GM18499 (cell line): ENCODE data around the gene CGB2.
"Not testable (repeated sequence)": the region's sequence is repeated elsewhere in the genome, so short reads cannot be mapped to it uniquely, and the experiment has no call there.

Experiments
- ATAC-seq: cut with Tn5 transposase; IDR thresholded peaks from one replicate; pipeline ENCODE4 v1.9.1; 2021; ENCODE audit warnings: moderate number of reproducible peaks; ENCODE audit not compliant: insufficient read depth, unreplicated experiment

Gene CGB2

GRCh38 chr19:49009828-49010227 is 21.9 kb upstream of the CGB2 start:
- ATAC-seq: no peak

- ATAC-seq: no peak
Observed at GRCh38 chr19:49010453-49010852, 21.2 kb upstream of the CGB2 start.

- no peak for ATAC-seq
Observed at GRCh38 chr19:49011194-49011593, 20.5 kb upstream of the CGB2 start.

GRCh38 chr19:49014123-49014869 is 17.4 kb upstream of the CGB2 start:
- ATAC-seq: no peak

GRCh38 chr19:49014870-49015255 is 16.8 kb upstream of the CGB2 start:
- no peak for ATAC-seq

GRCh38 chr19:49016067-49016839 is 15.4 kb upstream of the CGB2 start:
- ATAC-seq: no peak

GRCh38 chr19:49017041-49017665 is 14.5 kb upstream of the CGB2 start, which contains the start of gene LHB:
TSS of gene LHB (minus strand) at chr19:49017091. CDS start at chr19:49017081, 10 bp downstream.
- ATAC-seq: no peak

- no peak for ATAC-seq
Observed at GRCh38 chr19:49017666-49018351, 13.9 kb upstream of the CGB2 start.

GRCh38 chr19:49018388-49019241 is 13.1 kb upstream of the CGB2 start:
- ATAC-seq: not testable (repeated sequence)

- no peak for ATAC-seq
Observed at GRCh38 chr19:49019242-49019932, 12.3 kb upstream of the CGB2 start.

- ATAC-seq: no peak
Observed at GRCh38 chr19:49020342-49020741, 11.3 kb upstream of the CGB2 start.

GRCh38 chr19:49020931-49021895 is 10.5 kb upstream of the CGB2 start:
- no peak for ATAC-seq

- no peak for ATAC-seq
Observed at GRCh38 chr19:49022116-49022515, 9.6 kb upstream of the CGB2 start.

- ATAC-seq: not testable (repeated sequence)
Observed at GRCh38 chr19:49024233-49024632, 7.5 kb upstream of the CGB2 start, which contains the start of gene CGB3. TSS of gene CGB3 (minus strand) at chr19:49024333. CDS start at chr19:49023971, 362 bp downstream.

- not testable (repeated sequence) for ATAC-seq
Observed at GRCh38 chr19:49025088-49025487, 6.6 kb upstream of the CGB2 start.

- ATAC-seq: not testable (repeated sequence)
Observed at GRCh38 chr19:49025599-49025998, 6.1 kb upstream of the CGB2 start.

- not testable (repeated sequence) for ATAC-seq
Observed at GRCh38 chr19:49028686-49029085, 3.0 kb upstream of the CGB2 start.

- ATAC-seq: not testable (repeated sequence)
Observed at GRCh38 chr19:49029749-49030148, 1.9 kb upstream of the CGB2 start.
